ENCODE results near the gene HERC3.

The HERC3 gene

GRCh38 chr4:88673886-88674285, 81.6 kb downstream of the HERC3 start:
- no peak overlapping the region for H3K4me3 ChIP-seq (ENCODE audit: low read depth, low read length)
- no peak overlapping the region for H2BK12ac ChIP-seq (ENCODE audit: low read length)
- no peaks in the 10 kb centered on the region for H3K36me3 ChIP-seq (ENCODE audit: control insufficient read depth in 1 of 2, insufficient read depth in 2 of 2, low read length in 2 of 2)
- H3K14ac ChIP-seq (ENCODE audit: low read length), result no peak overlapping the region
- WGBS (ENCODE audit: extremely low coverage, insufficient coverage, insufficient read length), result no CpG with 5 or more reads among the region's 2 CpGs
- no peaks in the 10 kb centered on the region for H3K27me3 ChIP-seq (ENCODE audit: insufficient read depth, low read length)
- no peak overlapping the region for H4K12ac ChIP-seq (ENCODE audit: low read depth, low read length)
- H4K91ac ChIP-seq (ENCODE audit: low read depth, low read length), result no peak overlapping the region
- H3K79me1 ChIP-seq (ENCODE audit: low read length), result no peaks in the 10 kb centered on the region
- H3K4ac ChIP-seq (ENCODE audit: low read depth, low read length), result no peak overlapping the region
- H3K23ac ChIP-seq (ENCODE audit: low read length), result no peak overlapping the region
- H4K8ac ChIP-seq (ENCODE audit: low read depth, low read length), result no peak overlapping the region
- no peak overlapping the region for H2BK120ac ChIP-seq (ENCODE audit: insufficient read depth, low read length, poor library complexity)
- H3K79me2 ChIP-seq (ENCODE audit: control insufficient read depth, insufficient read depth, low read length, poor library complexity), result no peaks in the 10 kb centered on the region
- no peak overlapping the region for H2AFZ ChIP-seq (ENCODE audit: insufficient read depth, low read length, poor library complexity)
- no peak overlapping the region for H3K18ac ChIP-seq (ENCODE audit: low read length)
- H3K27ac ChIP-seq (ENCODE audit: low read depth, low read length), result no peak overlapping the region
- H3K9ac ChIP-seq (ENCODE audit: low read length), result no peak overlapping the region
- no peaks in the 10 kb centered on the region for H3K9me3 ChIP-seq (ENCODE audit: insufficient read depth, low read depth, low read length)
- H3K4me2 ChIP-seq (ENCODE audit: low read length), result no peak overlapping the region
- no peak overlapping the region for H2AK5ac ChIP-seq (ENCODE audit: low read length)
- H3K4me1 ChIP-seq (ENCODE audit: control insufficient read depth in 1 of 2, insufficient read depth in 2 of 2, low read length in 2 of 2), result no peaks in the 10 kb centered on the region
- DNase-seq, result no peak
- no peak overlapping the region for H2BK5ac ChIP-seq (ENCODE audit: low read depth, low read length, poor library complexity)

GRCh38 chr4:88674565-88674964, 82.3 kb downstream of the HERC3 start:
- Histone ChIP-seq H3K9ac (ENCODE audit: low read length) (no peak overlapping the region), H3K9me3 (ENCODE audit: insufficient read depth, low read depth, low read length) (no peaks in the 10 kb centered on the region), H4K91ac (ENCODE audit: low read depth, low read length) (no peak overlapping the region), H4K12ac (ENCODE audit: low read depth, low read length) (no peak overlapping the region), H3K79me1 (ENCODE audit: low read length) (no peaks in the 10 kb centered on the region), H3K23ac (ENCODE audit: low read length) (no peak overlapping the region), H3K14ac (ENCODE audit: low read length) (no peak overlapping the region), H3K4me1 (ENCODE audit: control insufficient read depth in 1 of 2, insufficient read depth in 2 of 2, low read length in 2 of 2) (no peaks in the 10 kb centered on the region), H3K27me3 (ENCODE audit: insufficient read depth, low read length) (no peaks in the 10 kb centered on the region), H3K79me2 (ENCODE audit: control insufficient read depth, insufficient read depth, low read length, poor library complexity) (no peaks in the 10 kb centered on the region), H3K4me2 (ENCODE audit: low read length) (no peak overlapping the region), H4K8ac (ENCODE audit: low read depth, low read length) (no peak overlapping the region), H2BK120ac (ENCODE audit: insufficient read depth, low read length, poor library complexity) (no peak overlapping the region), H2BK5ac (ENCODE audit: low read depth, low read length, poor library complexity) (no peak overlapping the region), H3K4ac (ENCODE audit: low read depth, low read length) (no peak overlapping the region), H3K27ac (ENCODE audit: low read depth, low read length) (no peak overlapping the region), H2AK5ac (ENCODE audit: low read length) (no peak overlapping the region), H2BK12ac (ENCODE audit: low read length) (no peak overlapping the region), H3K36me3 (ENCODE audit: control insufficient read depth in 1 of 2, insufficient read depth in 2 of 2, low read length in 2 of 2) (no peaks in the 10 kb centered on the region), H2AFZ (ENCODE audit: insufficient read depth, low read length, poor library complexity) (no peak overlapping the region), H3K18ac (ENCODE audit: low read length) (no peak overlapping the region), H3K4me3 (ENCODE audit: low read depth, low read length) (no peak overlapping the region)
- DNase-seq, result no peak

- Histone ChIP-seq H3K9me3 (ENCODE audit: insufficient read depth, low read depth, low read length) (no peaks in the 10 kb centered on the region), H3K23ac (ENCODE audit: low read length) (peak overlapping the region; percentile 7), H3K4ac (ENCODE audit: low read depth, low read length) (no peak overlapping the region), H4K91ac (ENCODE audit: low read depth, low read length) (no peak overlapping the region), H3K4me1 (ENCODE audit: control insufficient read depth in 1 of 2, insufficient read depth in 2 of 2, low read length in 2 of 2) (no peaks in the 10 kb centered on the region), H3K18ac (ENCODE audit: low read length) (no peak overlapping the region), H3K79me1 (ENCODE audit: low read length) (no peaks in the 10 kb centered on the region), H2BK5ac (ENCODE audit: low read depth, low read length, poor library complexity) (no peak overlapping the region), H4K8ac (ENCODE audit: low read depth, low read length) (no peak overlapping the region), H4K12ac (ENCODE audit: low read depth, low read length) (no peak overlapping the region), H3K36me3 (ENCODE audit: control insufficient read depth in 1 of 2, insufficient read depth in 2 of 2, low read length in 2 of 2) (no peaks in the 10 kb centered on the region), H3K27me3 (ENCODE audit: insufficient read depth, low read length) (no peaks in the 10 kb centered on the region), H3K4me3 (ENCODE audit: low read depth, low read length) (no peak overlapping the region), H3K27ac (ENCODE audit: low read depth, low read length) (no peak overlapping the region), H2AFZ (ENCODE audit: insufficient read depth, low read length, poor library complexity) (no peak overlapping the region), H2AK5ac (ENCODE audit: low read length) (no peak overlapping the region), H3K79me2 (ENCODE audit: control insufficient read depth, insufficient read depth, low read length, poor library complexity) (no peaks in the 10 kb centered on the region), H2BK120ac (ENCODE audit: insufficient read depth, low read length, poor library complexity) (no peak overlapping the region), H2BK12ac (ENCODE audit: low read length) (no peak overlapping the region), H3K14ac (ENCODE audit: low read length) (no peak overlapping the region), H3K9ac (ENCODE audit: low read length) (no peak overlapping the region), H3K4me2 (ENCODE audit: low read length) (no peak overlapping the region)
- no CpG with 5 or more reads among the region's 2 CpGs for WGBS (ENCODE audit: extremely low coverage, insufficient coverage, insufficient read length)
- no peak for DNase-seq
Measured at GRCh38 chr4:88674979-88675378, 82.7 kb downstream of the HERC3 start.

- H3K9me3 ChIP-seq (ENCODE audit: insufficient read depth, low read depth, low read length), result no peaks in the 10 kb centered on the region
- H3K4ac ChIP-seq (ENCODE audit: low read depth, low read length), result no peak overlapping the region
- H3K36me3 ChIP-seq (ENCODE audit: control insufficient read depth in 1 of 2, insufficient read depth in 2 of 2, low read length in 2 of 2), result no peaks in the 10 kb centered on the region
- H2BK5ac ChIP-seq (ENCODE audit: low read depth, low read length, poor library complexity), result no peak overlapping the region
- H2AK5ac ChIP-seq (ENCODE audit: low read length), result no peak overlapping the region
- H2BK120ac ChIP-seq (ENCODE audit: insufficient read depth, low read length, poor library complexity), result no peak overlapping the region
- no peak overlapping the region for H3K18ac ChIP-seq (ENCODE audit: low read length)
- H3K79me1 ChIP-seq (ENCODE audit: low read length), result no peaks in the 10 kb centered on the region
- H3K4me2 ChIP-seq (ENCODE audit: low read length), result no peak overlapping the region
- H2AFZ ChIP-seq (ENCODE audit: insufficient read depth, low read length, poor library complexity), result no peak overlapping the region
- no peaks in the 10 kb centered on the region for H3K4me1 ChIP-seq (ENCODE audit: control insufficient read depth in 1 of 2, insufficient read depth in 2 of 2, low read length in 2 of 2)
- no peak overlapping the region for H4K12ac ChIP-seq (ENCODE audit: low read depth, low read length)
- H2BK12ac ChIP-seq (ENCODE audit: low read length), result no peak overlapping the region
- no peak overlapping the region for H3K23ac ChIP-seq (ENCODE audit: low read length)
- H3K79me2 ChIP-seq (ENCODE audit: control insufficient read depth, insufficient read depth, low read length, poor library complexity), result no peaks in the 10 kb centered on the region
- DNase-seq, result no peak
- H3K9ac ChIP-seq (ENCODE audit: low read length), result no peak overlapping the region
- H3K27me3 ChIP-seq (ENCODE audit: insufficient read depth, low read length), result no peaks in the 10 kb centered on the region
- no peak overlapping the region for H3K4me3 ChIP-seq (ENCODE audit: low read depth, low read length)
- no peak overlapping the region for H3K14ac ChIP-seq (ENCODE audit: low read length)
- no peak overlapping the region for H4K91ac ChIP-seq (ENCODE audit: low read depth, low read length)
- no peak overlapping the region for H3K27ac ChIP-seq (ENCODE audit: low read depth, low read length)
- WGBS (ENCODE audit: extremely low coverage, insufficient coverage, insufficient read length), result no CpG with 5 or more reads among the region's 2 CpGs
- H4K8ac ChIP-seq (ENCODE audit: low read depth, low read length), result no peak overlapping the region
Measured at GRCh38 chr4:88675543-88675942, 83.3 kb downstream of the HERC3 start.

Measured in trophoblast cell (in vitro differentiated cells and primary cell).